NCI-H69 (cell line): ENCODE results near the gene BLVRB.
A peak's percentile ranks its signal among the peaks of the same experiment; 100 is the strongest.
"Not testable (repeated sequence)": the region's sequence is repeated elsewhere in the genome, so short reads cannot be mapped to it uniquely, and the experiment has no call there.

Experiments
- DNase-seq: peaks from one replicate; lab custom pipeline; 2025; lab: John Stamatoyannopoulos, UW

BLVRB gene

DNA sequence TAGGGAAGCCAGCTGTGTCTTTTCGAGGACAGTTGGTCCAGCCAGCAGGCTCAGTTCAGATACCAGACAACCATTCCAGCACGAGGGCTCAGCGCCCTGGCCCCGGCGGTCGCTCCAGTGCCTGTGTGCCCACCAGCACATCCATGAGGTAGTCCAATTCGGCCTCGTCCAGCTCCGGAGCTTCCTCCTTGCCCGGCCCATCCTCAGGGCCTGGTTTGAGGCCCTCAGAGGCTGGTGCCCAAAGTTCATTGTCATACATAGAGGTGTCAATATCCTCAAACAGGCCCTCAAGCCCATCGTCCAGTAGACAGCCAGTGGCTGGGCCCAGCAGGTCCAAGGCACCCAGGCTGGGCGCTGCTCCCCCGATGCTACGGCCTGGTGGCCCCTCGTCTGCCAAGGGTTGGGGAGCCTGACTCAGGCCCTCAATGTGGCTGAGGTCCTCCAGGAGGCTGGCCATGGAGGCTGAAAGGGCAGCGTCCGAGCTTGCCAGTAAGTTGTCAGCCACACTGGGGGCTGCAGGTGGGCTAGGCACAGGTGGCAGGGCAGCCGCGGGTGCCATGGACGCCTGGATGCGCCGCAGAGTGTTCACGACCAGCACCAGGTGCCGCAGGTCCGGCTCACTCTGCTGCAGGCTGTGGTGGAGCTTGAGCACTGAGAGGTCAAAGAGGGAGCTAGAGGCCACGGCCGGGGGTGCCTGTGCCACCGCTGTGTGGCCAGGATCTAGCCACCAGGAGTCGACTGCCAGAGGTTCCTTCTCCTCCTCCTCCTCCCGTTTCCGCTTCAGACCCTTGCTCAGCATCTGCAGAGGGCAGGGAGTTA, 42.6 kb downstream of the BLVRB start:
- DNase-seq: no peak

DNA sequence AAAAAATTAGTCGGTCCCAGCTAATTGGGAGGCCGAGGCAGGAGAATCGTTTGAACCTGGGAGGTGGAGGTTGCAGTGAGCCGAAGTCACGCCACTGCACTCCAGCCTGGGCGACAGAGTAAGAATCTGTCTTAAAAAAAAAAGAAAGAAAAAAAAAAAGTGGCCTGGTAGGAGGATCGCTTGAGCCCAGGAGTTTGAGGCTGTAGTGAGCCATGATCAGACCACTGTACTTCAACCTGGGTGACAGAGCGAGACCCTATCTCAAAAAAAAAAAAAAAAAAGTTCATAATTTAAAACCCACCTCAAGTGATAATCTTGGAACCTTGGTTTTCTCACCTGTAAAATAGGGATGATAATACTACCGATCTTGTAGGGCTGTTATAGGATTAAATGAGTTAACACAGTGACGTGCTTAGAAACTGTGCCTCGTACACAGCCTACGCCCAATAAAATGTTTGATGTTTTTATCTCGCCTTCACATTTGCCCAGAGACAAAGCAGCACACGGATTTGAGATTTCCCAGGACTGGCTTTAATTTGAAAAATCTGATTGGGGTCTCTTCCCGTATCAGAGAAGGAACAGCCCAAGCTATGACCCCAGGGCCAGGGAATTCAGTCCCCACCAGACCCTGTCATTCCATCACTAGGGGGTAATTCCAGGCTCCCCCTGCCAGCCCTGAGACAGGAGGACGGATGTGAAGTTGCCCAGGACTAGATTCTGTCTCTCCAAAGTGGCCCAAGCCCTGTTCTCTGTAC, 43.4 kb downstream of the BLVRB start:
- no peak for DNase-seq

DNA sequence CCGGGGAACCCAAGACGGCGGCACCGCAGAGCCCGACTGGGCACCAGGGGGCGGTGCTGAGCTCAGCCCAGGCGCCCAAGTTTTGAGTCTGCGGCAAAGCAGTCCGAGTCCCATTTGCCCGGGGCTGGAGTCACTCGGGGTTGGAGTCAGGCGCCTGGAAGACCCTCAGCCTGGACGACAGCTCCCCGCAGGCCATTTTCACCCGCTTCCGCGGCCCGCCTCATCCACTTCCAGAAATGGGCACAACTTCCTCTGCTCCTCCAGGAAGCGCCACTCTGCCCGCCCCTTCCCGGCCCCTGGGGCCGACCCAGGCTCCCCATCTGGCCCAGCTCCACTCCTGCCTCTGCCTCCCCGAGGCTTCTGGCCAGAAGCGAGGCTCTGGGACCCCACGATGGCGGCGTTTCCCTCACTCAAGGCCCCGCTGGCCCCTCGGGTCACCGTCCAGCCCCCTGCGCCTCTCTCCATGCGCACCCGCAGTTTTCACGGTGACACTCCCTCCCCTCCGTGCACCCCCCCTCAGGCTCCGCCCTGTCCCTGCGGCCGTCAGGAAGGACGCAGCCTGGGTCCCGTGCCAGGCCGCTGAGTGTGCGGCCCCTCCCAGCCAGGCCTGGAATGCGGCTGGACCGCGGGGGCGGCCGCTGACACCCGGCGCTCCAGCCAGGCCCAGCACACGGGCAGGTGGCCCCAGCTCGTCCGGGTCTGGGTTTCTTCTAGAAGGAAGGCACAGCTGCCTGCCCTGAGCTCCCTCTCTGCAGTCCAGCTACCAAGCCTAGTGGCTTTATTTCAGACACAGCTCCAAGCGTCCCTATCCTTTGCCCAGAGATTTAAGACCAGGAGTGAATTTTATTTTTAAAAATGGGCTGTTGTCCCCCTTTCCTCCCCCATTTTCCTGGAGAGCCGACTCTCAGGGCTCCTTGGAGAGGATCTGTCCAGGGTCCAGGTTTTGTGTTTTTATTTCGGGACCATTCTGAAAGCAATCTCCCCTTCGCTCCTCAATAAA, 44.5 kb downstream of the BLVRB start:
- peak; percentile 91 for DNase-seq

DNA sequence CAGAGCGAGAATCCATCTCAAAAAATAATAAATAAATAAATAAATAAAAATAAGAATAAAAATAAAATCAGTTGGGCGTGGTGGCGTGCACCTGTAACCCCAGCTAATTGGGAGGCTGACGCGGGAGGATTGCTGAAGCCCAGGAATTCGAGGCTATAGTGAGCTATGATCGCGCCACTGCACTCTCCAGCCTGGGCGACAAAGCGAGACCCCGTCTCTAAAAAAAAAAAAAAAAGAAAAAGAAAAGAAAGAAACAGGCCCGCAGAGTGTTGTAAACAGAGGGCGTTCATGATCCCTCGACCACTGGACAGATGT, 45.1 kb downstream of the BLVRB start:
- DNase-seq: no peak

DNA sequence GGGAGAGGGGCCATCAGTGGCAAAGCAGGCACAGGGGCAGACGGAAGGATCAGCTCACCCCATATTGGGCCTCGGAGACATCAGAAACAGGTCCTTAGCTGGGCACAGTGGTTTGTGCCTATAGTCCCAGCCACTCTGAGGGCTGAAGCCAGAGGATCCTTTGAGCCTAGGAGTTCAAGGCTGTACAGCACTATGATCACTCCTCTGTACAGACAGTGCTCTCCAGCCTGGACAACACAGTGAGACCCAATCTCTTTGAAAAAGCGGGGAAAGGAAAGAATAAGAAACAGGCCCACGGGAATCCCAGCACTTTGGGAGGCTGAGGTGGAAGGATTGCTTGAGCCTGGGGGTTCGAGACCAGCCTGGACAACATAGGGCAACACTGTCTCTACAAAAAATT, 45.8 kb downstream of the BLVRB start:
- DNase-seq: no peak

DNA sequence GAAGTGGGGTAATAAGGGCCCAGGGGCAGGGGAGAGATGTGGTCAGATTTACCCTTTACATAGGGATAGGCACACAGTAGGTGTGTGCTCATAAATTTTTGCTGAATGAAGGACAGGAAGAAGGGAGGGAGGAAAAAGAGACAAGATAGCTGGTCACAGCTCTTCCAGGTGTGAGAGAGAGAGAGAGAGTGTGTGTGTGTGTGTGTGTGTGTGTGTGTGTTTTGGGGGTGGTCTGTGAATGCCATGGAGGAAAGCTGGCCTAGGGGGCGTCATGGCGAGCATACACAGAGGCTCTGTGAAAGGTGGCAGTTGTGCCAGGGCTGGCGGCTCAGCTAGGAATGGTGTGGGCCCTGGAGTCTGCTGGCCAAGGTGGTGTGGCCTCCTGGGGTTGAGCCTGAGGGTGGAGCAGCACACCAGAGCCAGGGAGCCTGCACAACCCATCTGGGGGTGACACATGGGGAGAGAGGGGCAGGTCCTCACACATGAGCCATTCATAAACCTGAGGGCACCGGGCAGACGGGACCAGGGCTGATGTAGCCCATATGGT, 46.4 kb downstream of the BLVRB start:
- DNase-seq: peak; percentile 87

DNA sequence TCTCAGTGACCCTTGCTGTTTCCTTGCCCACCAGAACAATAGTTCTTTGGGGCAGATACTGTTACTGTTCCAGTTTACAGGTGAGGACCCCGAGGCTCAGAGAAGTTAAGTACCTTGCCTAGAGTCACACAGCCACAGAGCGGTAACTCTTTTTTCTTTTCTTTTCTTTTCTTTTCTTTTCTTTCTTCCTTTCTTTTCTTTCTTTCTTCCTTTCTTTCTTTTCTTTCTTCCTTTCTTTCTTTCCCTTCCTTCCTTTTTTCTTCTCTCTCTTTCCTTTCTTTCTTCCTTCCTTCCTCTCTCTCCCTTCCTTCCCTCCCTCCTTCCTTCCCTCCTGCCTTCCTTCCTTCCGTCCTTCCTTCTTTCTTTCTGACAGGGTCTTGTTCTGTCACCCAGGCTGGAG, 47.5 kb downstream of the BLVRB start:
- no peak for DNase-seq

DNA sequence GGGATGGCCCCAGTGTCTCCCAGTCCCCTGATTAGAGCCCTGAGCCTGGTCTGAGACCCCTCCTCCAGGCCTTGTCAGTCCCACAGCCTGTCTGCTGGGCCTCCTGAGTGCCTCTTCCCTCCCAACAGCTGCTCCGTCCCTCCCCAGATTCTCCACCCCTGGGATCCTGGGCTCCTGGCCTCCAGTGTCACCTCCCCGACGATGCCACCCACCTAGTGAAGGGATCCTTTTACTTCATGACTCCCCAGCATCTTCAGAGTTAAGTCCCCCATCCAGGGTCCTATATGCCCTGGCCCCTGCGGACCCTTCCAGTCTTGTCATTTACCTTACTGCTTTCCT, 47.9 kb downstream of the BLVRB start:
- no peak for DNase-seq

DNA sequence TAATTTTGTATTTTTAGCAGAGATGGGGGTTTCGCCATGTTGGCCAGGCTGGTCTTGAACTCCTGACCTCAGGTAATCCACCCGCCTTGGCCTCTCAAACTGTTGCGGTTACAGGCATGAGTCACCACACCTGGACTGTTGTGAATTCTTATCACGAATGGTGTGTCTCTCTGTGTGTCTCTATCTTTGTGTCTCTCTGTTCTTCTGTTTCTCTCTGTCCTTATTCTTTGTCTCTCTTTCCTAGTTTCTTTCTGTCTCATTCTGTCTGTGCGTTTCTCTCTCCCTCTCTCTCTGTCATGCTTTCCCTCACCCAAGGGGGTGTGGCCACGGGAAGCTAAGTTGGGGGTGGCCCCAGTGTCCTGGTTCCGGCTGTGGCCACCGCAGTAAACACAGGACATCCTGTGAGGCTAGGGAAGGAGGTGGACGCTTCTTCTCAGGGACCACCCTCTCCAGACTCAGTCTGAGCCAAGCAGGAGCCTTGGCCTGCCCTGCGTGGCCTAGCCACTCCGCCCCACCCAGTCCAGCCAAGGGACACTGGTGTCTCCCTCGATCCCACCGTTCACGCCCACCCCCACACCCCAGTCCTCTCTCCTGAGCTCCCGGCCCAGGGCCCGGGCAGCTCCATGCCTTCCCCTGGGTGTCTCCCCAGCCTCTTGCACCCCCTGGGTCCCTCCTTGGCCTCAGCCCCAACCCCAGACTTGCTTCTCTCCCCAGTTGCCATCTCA, 48.5 kb downstream of the BLVRB start:
- DNase-seq: no peak

DNA sequence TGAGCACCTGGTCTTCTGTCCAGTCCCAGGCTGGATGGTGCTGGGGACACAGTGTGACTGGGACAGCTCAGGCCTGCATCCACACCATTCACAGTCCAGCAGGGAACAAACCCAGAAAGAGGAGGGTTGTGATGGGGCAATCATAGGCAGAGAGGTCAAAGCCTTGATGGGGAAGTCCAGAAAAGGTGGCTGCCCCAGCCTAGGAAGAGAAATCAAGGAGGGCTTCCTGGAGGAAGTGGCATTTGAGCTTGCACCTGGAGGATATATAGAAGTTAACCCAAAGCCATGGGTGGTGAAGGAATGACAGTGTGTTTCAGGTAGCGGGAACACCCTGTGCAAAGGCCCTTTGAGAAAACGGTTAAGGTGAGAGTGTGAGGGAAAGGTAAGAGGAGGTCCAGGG, 49.8 kb downstream of the BLVRB start:
- no peak for DNase-seq

DNA sequence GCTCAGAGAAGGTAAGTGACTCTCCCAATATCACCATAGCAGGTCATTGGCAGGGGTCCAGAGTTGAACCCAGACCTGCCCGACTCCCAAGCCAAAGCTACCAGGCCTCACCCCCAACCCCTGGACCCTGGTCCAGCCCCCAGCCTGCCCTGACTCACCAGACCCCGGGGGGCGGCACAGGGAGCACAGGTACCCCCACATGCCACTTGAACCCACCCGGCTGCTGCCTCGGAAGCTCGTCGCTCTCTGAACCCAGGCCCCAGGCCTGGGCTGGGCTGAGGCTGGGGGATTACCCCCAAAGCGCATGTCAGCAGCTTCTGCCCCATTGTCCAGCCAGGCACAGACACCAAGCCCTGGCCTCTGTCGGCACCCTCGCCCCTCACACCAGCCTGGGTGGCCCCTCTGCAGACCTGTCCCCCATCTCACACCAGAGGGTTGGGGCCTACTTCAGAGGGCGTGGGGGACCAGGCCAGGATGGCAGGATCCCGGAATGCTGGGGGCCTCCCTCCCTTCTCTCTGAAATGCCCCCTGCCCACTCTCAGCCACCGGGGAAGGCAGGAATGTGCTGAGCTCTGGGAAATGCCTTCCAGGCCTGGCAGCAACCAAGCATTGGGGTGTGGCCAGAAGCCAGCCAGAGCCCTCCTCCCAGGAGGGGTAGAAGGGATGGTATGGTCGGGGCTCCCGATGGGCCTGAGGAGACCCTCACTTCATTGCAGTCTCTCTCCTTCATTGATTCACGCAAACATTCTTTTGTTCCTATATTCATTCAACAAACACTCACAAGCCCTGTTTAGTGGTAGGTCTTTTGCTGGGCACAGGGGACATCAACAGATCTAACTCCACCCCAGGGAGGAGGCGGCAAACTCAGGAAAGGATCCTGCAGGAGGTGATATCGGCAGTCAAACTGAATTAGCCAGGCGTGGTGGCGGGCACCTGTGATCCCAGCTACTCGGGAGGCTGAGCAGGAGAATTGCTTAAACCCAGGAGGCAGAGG, 50.7 kb downstream of the BLVRB start:
- no peak for DNase-seq

DNA sequence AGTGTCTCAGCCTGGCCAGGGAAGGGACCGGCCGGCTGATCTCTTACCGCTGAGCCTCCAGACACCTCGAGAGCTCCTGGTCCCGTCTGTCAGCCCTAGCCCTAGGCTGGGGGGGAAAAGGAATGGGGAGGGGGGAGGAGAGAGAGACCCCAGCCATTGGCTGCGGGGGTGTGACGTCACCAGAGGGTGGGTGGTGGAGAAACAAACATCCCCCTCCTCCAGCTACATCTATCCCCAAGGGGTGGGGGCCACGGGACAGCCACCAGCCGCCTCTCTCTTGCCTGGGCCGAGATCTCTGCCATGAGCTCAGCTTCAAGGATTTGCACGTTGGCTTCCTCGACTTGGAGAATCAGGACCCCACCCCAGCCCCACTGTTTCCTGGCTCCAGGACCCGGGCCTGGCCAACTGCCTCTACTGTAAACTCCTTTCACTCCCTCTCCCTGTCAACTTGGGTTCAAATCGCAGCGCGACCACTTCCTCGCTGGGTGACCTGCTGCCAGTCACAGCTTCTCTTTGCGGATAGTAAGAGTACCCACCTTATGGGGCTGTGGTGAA, 52.2 kb downstream of the BLVRB start, which contains the start of gene PRX:
Gene PRX, minus strand, starts transcription at position 88 of the 555 bp plus-strand sequence. CDS start 5,446 bp downstream, outside the sequence.
- peak; percentile 49 for DNase-seq

DNA sequence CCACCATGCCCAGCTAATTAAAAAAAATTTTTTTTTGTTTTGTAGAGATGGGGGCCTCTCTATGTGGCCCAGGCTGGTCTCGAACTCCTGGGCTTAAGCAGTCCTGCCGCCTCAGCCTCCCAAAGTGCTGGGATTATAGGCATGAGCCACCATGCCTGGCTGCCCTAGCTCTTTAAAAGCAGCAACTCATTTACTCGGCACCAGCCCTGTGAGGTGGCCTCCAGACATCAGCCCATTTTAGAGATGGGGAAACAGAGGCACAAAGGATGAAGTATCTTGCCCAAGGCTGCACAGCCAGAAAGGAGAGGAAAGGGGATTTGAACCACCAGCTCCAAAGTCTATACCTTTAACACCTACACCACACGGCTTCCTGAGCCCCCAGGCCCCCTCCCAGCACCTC, 52.7 kb downstream of the BLVRB start:
- no peak for DNase-seq

DNA sequence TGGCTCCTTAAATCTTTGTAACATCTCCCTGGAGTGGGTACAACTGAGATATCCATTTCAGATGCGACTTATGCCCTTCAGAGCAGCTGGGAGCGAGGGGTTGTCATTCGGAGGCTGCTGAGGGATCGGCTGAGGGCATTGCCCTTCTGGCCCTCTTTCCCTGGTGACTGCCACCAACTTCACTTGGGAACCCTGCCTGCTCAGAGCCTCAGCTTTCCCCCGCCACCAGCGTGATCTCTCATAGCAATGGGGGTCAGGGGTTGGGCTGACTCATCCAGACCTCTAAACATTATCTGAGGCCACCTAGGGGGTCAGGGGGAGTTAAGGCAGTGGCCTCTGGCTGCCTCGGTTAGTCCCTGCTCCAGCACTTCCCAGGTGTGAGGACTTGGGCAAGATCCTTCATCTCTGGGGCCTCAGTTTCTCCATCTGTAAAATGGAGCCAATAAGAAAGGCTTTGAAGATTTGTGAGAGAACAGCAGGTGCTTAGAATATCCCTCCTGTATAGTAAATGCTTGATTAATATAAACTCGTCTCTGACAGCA, 53.5 kb downstream of the BLVRB start:
- no peak for DNase-seq

DNA sequence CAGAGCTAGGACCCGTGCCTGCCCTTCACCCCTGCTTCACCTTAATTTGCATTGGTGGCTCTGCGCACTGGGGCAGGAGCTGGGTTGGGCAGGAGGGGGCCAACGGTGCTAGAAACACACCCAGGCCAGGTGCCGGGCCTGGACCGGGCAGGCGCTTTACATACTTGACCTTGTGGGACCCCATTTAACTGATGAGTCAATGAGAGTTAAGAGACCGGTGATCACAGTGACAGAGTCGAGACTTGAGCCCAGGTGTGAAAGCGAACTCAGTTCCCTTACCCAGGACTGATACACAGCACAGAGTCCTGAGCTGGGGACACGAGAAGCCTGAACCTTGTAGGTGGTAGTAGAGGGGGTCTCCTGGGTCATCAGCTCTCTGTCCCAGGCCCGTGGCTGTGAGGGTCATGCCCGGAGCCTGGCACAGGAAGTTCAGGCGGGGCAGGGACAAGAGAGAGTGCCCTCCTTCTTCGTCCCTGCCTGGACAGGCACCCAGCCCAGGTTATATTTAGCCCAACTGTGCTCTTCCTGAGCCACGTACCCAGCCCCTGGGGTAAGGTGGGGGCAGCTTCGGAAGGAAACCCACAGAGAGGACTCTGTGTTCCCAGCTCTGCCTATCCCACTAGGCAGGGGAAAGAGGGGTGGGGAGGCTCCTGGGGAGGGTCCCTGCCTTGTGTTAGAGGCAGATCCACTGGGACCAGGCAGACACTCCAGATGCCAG, 54.3 kb downstream of the BLVRB start:
- no peak for DNase-seq

DNA sequence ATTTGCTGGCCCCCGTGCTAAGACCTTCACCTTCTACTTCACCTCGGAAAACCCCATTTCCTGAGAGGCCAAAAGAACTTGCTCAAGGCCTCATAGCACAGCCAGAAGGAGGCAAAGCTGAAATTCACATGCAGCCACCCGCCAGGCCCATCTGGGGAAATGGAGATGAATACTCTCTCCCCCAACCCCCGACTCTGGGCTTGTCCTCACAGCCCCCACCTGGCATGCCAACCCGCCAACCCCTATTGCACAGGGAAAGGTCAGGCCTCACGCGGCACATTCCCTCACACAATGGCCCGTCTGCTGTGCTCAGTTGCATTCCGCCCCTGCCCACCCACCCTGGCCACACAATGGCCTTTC, 55.5 kb downstream of the BLVRB start:
- no peak for DNase-seq

DNA sequence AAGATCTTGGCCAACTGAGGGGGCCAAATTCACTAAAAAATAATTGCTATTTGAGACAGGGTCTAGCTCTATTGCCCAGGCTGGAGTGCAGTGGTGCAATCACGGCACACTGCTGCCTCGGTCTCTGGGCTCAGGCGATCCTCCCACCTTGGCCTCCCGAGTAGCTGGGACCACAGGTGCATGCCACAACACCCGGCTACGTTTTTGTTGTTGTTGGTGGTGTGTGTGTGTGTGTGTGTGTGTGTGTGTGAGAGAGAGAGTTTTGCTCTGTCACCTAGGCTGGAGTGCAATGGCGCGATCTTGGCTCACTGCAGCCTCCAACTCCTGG, 57.0 kb downstream of the BLVRB start:
- not testable (repeated sequence) for DNase-seq

DNA sequence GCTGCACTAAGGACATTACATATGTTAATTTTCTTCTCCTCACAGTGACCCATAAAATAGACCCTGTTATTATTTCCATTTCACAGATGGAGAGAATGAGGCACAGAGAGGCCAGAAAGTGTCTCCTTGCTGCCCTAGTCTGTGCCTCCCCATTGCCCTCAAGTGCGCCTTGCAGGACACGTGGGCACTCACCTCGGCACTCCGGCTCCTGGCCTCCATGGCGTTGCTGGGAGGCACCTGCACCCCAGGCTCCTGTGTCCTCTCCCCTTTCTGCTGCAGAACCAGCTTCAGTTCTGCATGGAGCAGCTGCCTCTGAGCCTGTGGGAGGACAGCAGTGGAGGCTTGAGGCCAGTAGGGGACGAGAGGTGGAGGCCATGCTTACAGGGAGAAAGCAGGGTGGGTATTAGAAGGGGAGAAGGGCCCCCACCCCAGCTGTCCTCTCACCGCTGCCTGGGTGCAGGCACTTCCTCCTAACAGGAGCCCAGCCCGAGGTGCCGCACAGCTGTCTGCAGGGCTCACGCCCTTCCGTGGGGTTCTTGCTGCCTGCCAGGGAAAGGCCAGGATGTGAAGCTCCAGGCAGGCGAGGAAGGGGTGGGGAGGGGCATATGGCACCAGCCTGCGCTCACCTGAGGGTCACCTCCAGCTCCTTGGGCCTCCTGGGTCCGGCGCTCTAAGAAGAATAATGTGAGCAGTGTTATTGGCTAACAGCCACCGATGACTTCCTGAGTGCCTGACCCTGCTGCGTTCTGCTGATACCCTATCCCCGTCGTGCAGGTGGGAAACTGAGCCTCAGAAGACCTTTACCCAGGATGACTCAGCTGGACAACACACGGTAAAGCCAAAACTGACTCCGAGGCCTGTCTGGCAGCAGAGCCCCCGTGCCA, 57.6 kb downstream of the BLVRB start:
- DNase-seq: peak; percentile 49
